Vagina (tissue), 2 donors: Measurements from ENCODE around the gene QPCTL.

Source experiments
- POLR2AphosphoS5 ChIP-seq, 2 donors: sonication (generic); formaldehyde crosslinking; IDR thresholded peaks; one replicate each; pipeline ENCODE4 v1.9.0; 2017; ENCODE audit warnings: antibody characterized with exemption in 2 of 2, mild to moderate bottlenecking in 2 of 2, low read depth in 1 of 2; ENCODE audit not compliant: insufficient read depth in 1 of 2
- TF ChIP-seq, protein P1 (sequence below), 3 experiments: fragments of 450-650 bp in 2 of 3; fragments of 200-600 bp in 1 of 3; sonication (generic) in 1 of 3; IDR thresholded peaks; one replicate each; pipeline ENCODE4 v1.5.1; 2017 to 2019; ENCODE audit warnings: antibody characterized with exemption in 3 of 3, mild to moderate bottlenecking in 2 of 3, moderate library complexity in 2 of 3

DNA sequence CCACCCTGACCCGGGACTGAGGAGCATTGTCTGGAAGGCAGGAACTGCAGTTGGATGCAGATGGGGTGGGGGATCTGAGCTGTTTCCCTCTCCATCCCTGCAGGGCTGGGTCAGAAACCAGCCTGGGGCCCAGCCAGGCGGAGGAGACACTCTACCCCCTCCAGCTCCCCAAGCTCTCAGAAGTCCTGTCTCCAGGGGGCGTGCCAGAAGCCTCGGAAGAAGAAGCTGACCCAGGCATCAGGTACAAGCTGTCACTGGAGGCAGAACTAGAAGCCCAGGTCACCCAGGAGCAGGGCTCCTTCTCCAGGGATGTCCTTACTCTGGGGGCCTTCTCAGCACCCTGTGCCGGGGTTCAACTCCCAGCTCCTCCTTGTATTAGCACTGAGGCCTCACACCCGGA is 61.1 kb downstream of the QPCTL start:
- TF ChIP-seq, protein P1, sequence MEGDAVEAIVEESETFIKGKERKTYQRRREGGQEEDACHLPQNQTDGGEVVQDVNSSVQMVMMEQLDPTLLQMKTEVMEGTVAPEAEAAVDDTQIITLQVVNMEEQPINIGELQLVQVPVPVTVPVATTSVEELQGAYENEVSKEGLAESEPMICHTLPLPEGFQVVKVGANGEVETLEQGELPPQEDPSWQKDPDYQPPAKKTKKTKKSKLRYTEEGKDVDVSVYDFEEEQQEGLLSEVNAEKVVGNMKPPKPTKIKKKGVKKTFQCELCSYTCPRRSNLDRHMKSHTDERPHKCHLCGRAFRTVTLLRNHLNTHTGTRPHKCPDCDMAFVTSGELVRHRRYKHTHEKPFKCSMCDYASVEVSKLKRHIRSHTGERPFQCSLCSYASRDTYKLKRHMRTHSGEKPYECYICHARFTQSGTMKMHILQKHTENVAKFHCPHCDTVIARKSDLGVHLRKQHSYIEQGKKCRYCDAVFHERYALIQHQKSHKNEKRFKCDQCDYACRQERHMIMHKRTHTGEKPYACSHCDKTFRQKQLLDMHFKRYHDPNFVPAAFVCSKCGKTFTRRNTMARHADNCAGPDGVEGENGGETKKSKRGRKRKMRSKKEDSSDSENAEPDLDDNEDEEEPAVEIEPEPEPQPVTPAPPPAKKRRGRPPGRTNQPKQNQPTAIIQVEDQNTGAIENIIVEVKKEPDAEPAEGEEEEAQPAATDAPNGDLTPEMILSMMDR (IDR thresholded peaks at IDR 0.05): no peak
- no peak for TF ChIP-seq POLR2AphosphoS5 (IDR thresholded peaks at IDR 0.05; ENCODE audit: insufficient read depth in 1 of 2, low read depth in 1 of 2)
